ENCODE measurements around the gene ATP11A.
"Not testable (repeated sequence)": the region's sequence is repeated elsewhere in the genome, so short reads cannot be mapped to it uniquely, and the experiment has no call there.

Gene ATP11A

DNA sequence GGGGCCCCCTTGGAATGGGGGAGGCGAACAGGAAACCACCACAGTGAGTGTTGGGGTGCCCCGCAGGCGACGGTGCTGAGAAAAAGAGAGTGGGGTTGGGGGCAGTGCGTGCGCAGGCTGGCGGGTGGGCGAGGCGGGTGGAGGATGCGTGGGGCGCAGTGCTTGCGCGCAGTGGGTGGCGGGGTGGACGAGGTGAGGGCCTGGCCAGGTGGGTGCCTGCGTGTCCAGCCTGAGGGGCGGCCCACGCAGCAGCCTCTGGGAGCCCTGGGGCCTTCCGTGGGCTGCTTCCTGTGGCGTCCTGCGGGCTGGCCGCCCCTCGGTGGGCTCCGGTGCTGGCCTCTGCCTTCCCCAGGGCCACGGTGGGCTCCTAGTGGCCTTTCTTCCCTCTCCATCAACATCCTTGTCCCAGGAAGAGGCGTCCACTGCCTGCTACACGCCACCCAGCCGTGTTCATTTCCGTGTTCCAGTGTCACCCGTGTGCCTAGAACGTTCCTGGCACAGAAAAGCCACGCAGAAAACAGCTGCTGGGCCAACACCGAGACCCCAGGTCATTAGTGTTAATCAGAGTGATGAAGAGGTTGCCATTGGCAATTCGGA, 7.1 kb downstream of the ATP11A start:
- no peak overlapping the region for H3K27ac Mint-ChIP-seq
- no peaks in the 10 kb centered on the region for H3K27me3 Mint-ChIP-seq
- ATAC-seq (peak; percentile 73), DNase-seq (no peak)
- H3K4me3 Mint-ChIP-seq, result no peak overlapping the region
- no peaks in the 10 kb centered on the region for H3K9me3 Mint-ChIP-seq
- peaks cover 52% of the 10 kb centered on the region for H3K4me1 Mint-ChIP-seq

GRCh38 chr13:112697756-112698655, 8.2 kb downstream of the ATP11A start:
- DNase-seq (no peak), ATAC-seq (no peak)
- Mint-ChIP-seq H3K4me3 (no peak overlapping the region), H3K27me3 (no peaks in the 10 kb centered on the region), H3K9me3 (no peaks in the 10 kb centered on the region), H3K4me1 (peaks cover 52% of the 10 kb centered on the region), H3K27ac (peak overlapping the region in 1 of 2 donors; percentile 44)

GRCh38 chr13:112699322-112699918, 9.6 kb downstream of the ATP11A start:
- ATAC-seq, result no peak
- no peaks in the 10 kb centered on the region for H3K9me3 Mint-ChIP-seq
- no peak overlapping the region for H3K4me3 Mint-ChIP-seq
- no peaks in the 10 kb centered on the region for H3K27me3 Mint-ChIP-seq
- H3K27ac Mint-ChIP-seq, result no peak overlapping the region
- DNase-seq, result no peak
- peaks cover 53% of the 10 kb centered on the region for H3K4me1 Mint-ChIP-seq

DNA sequence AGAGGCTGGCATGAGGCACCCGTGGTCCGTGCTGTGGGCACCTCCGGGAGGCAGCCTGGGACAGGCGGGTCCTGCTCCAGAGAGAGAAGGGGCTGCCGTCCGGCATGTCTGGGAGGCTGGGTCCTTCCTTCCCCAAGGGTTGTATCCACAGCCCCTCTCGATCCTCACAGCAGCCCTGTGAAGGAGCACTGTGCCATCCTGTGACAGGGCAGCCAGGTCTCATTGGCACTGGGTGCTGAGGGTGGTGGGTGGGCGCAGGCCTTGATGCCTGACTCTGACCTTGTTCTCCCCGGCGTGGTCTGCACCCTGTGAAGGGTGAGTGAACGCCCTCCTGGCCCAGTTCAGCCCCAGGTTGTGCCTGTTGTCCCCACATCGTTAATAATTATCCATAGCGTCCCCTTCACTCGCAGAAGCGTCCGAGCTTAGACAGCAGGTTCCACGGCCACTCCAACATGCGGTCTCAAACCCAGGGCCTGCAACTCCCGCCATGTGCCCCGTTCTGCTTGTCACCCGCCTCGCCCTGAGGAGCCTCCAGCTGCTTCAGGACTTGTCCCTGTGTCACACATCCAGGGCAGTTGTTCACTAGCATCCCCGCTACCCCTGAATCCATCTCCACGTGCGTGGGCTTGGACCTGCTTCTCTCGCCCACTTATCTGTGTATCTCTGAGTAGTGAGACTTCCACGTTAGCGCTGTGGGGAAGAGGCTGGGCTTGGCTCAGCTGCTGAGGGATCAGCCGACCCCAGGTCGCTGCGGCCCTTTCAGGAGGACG, 10.6 kb downstream of the ATP11A start:
- Mint-ChIP-seq H3K4me1 (peaks cover 57% of the 10 kb centered on the region), H3K9me3 (no peaks in the 10 kb centered on the region), H3K27ac (no peak overlapping the region), H3K4me3 (no peak overlapping the region), H3K27me3 (no peaks in the 10 kb centered on the region)
- DNase-seq (no peak), ATAC-seq (no peak)

DNA sequence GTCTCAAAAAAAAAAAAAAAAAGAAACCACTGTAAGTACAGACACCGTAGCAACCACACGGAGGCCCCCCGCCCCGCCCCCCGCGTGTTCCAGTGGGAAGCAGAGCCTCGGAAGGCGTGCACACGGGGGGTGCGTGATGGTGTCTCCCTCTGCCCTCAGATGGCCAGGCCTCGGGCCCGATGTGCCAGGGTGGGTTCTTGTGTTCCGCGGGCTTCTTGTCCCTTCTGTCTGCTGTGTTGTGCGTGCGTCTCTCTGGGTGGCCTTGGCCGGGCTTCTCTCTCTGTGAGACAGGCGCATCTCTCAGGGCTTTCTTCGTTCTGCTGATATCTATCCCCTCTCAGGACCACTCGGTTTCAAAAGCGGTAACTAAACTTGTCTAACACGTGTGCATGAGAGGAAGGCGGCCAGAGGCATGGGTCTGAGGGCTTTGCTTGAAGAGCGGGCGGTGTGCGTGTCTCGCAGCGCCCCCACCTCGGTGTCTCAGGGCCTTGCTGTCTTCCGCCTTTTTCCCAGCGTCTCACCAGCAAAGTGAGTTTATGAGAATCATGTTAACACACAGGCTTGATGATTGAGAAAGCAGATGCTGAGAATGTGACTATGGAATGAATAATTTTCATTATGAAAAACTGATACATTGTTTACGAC, 12.6 kb downstream of the ATP11A start:
- no peaks in the 10 kb centered on the region for H3K27me3 Mint-ChIP-seq
- DNase-seq (no peak), ATAC-seq (no peak)
- no peak overlapping the region for H3K4me3 Mint-ChIP-seq
- H3K4me1 Mint-ChIP-seq, result peaks cover 57% of the 10 kb centered on the region
- no peaks in the 10 kb centered on the region for H3K9me3 Mint-ChIP-seq
- H3K27ac Mint-ChIP-seq, result no peak overlapping the region

GRCh38 chr13:112702986-112703379, 13.1 kb downstream of the ATP11A start:
- ATAC-seq (no peak), DNase-seq (no peak)
- Mint-ChIP-seq H3K27me3 (no peaks in the 10 kb centered on the region), H3K9me3 (no peaks in the 10 kb centered on the region), H3K27ac (peak overlapping the region in 1 of 2 donors; percentile 48), H3K4me3 (no peak overlapping the region), H3K4me1 (peaks cover 52% of the 10 kb centered on the region)

DNA sequence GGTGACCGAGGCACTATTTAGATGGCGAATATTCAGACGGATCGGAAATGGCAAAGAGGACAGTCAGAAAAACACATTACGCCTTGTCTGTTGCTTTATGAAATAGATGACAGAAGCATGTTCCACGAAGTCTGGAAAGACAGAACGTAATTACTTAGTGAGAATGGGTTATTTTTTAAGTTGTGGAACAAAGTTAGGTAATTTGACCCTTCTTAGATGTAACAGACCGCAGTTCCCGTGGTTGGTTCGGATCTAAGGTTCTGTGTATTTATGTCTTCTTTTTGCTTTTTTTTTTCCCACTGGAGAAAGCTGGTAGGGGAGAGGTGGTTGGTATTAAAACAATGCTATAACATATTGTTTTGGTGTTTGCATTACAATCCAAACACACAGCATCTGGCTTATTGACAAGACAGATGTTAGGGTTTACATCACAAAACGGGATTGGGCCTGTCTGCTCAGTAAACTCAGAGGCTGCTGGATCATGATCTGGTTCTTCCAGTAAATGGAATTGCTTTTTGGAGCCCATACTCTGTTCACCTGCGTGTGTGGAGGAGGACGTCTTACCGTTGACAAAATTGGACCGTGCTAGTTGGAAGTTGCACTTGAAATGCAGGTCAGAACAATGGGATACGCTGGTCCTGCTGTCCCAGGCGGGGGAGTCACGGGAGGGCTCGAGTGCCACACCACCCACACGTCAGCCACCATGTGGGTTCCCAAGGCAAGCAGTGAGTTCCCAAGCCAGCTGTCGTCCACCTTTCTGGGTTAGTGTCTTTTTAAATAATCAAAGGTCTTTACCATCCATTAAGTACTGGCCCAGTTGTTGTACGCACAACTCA, 13.8 kb downstream of the ATP11A start:
- Mint-ChIP-seq H3K4me3 (no peak overlapping the region), H3K9me3 (no peaks in the 10 kb centered on the region), H3K27ac (peak overlapping the region; percentile 6 to 15), H3K27me3 (no peaks in the 10 kb centered on the region), H3K4me1 (peaks cover 49% of the 10 kb centered on the region)
- DNase-seq (no peak), ATAC-seq (no peak)

DNA sequence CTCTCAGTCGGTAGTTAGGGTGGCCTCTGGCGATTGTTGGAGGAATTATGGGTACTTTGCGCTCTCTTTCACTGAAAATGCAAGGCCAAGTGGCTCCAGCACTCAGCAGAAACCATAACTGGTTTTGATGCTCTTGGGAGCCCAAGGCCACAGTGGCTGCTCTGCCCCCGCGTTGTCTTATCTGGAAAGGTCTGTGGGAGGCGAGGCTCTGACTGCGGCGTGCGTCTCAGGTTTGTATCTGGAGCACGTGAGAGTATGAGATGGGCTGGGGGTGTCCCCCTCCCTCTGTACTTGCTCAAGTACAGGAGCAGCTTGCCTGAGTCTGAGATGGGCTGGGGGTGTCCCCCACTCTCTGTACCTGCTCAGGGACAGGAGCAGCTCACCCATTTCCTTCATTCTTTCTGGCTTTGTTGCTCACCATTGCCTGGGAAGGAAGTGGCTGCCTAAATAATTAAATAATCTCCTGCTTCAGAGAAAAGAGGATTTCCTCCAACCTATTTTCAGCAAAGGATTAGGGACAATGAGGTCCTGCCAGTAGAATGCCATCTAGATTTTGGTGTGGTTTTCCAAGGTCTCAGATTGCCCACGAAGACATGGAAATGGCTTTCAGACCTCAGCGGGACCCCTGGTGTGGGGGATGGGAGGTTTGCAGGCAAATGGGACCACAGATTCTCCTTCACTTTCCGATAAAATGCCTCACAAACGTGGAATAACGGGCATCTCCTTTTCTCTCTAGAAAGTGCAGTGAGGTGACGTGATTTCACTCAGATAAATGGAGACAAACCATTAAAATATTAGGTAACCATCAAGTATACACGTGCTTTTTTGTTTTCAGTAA, 14.7 kb downstream of the ATP11A start:
- DNase-seq (no peak), ATAC-seq (peak; percentile 40)
- peak overlapping the region in 1 of 2 donors; percentile 22 for H3K4me3 Mint-ChIP-seq
- no peak overlapping the region for H3K27ac Mint-ChIP-seq
- H3K4me1 Mint-ChIP-seq, result peaks cover 42% of the 10 kb centered on the region
- H3K27me3 Mint-ChIP-seq, result no peaks in the 10 kb centered on the region
- no peaks in the 10 kb centered on the region for H3K9me3 Mint-ChIP-seq

GRCh38 chr13:112705286-112705685, 15.4 kb downstream of the ATP11A start:
- H3K9me3 Mint-ChIP-seq, result no peaks in the 10 kb centered on the region
- no peak for DNase-seq
- peaks cover 44% of the 10 kb centered on the region for H3K4me1 Mint-ChIP-seq
- ATAC-seq, result no peak
- no peak overlapping the region for H3K27ac Mint-ChIP-seq
- no peak overlapping the region for H3K4me3 Mint-ChIP-seq
- no peaks in the 10 kb centered on the region for H3K27me3 Mint-ChIP-seq

GRCh38 chr13:112706171-112706570, 16.3 kb downstream of the ATP11A start:
- Mint-ChIP-seq H3K4me3 (no peak overlapping the region), H3K27ac (no peak overlapping the region), H3K9me3 (no peaks in the 10 kb centered on the region), H3K27me3 (no peaks in the 10 kb centered on the region), H3K4me1 (peaks cover 41% of the 10 kb centered on the region)
- no peak for DNase-seq
- ATAC-seq, result no peak

GRCh38 chr13:112708560-112709240, 18.9 kb downstream of the ATP11A start:
- H3K4me3 Mint-ChIP-seq, result no peak overlapping the region
- no peaks in the 10 kb centered on the region for H3K9me3 Mint-ChIP-seq
- ATAC-seq (no peak), DNase-seq (no peak)
- no peaks in the 10 kb centered on the region for H3K27me3 Mint-ChIP-seq
- H3K4me1 Mint-ChIP-seq, result peaks cover 33% of the 10 kb centered on the region
- H3K27ac Mint-ChIP-seq, result no peak overlapping the region

DNA sequence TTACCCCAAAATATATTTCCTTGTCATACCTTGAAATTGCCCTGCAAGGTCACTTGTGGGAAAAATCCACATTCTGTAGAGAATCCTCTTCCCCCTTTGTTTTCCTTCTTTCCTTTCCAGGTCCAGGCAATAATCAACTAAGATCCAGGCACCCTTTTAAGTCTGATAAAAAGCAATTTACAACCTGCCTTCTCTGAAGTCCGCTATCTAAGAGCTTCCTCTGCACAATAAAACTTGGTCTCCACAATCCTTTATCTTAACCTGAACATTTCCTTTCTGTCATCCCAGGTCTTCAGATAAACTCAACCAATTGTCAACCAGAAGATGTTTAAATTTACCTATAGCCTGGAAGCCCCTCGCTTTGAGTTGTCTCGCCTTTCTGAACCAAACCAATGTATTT, 19.5 kb downstream of the ATP11A start:
- not testable (repeated sequence) for DNase-seq, H3K9me3 Mint-ChIP-seq, ATAC-seq, H3K4me3 Mint-ChIP-seq, H3K27me3 Mint-ChIP-seq, H3K27ac Mint-ChIP-seq
- H3K4me1 Mint-ChIP-seq, result peaks cover 27% of the 10 kb centered on the region

Measured in stimulated activated naive CD8-positive, alpha-beta T cell treated with anti-CD3 and anti-CD28 coated beads, Interleukin-15, amount 100 ng/mL, for 72 hours (primary cell).